Measurements from ENCODE around the gene AMOTL1.

DNA sequence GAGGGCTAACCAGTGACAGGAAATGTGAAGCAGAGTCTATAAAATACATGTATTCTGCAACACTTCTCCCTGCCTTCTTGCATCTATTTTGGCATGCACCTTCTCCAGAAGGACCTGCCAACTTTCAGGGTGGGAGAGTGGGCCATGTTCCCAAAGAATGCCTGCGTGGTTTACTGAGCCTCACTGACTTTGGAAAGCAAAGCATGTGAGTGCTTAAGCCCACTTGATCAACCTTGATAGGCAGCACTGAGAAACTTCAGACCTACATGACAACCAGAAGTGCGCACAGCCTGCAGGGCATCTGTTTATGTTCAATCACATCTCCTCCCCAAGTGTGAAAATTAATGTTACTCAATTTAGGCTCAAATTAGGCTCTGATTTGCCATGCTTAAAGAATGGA is 69.2 kb downstream of the AMOTL1 start:
- TF ChIP-seq CTCF (IDR thresholded peaks at IDR 0.05; ENCODE audit: borderline replicate concordance, extremely low read depth, low read length, poor library complexity, severe bottlenecking) (no peak), EZH2 (IDR thresholded peaks at IDR 0.05; ENCODE audit: borderline replicate concordance, low read depth, low read length, severe bottlenecking) (no peak)
